ENCODE results near the gene KIAA0825. TPM values are rescaled to one million over a fixed set of nuclear protein-coding genes. Genes with fewer than 3 reads are reported as not detected.

The KIAA0825 gene
- total RNA-seq, 4 donors from 2014 or later: 1.2 to 5.3 (median 4.0) TPM

DNA sequence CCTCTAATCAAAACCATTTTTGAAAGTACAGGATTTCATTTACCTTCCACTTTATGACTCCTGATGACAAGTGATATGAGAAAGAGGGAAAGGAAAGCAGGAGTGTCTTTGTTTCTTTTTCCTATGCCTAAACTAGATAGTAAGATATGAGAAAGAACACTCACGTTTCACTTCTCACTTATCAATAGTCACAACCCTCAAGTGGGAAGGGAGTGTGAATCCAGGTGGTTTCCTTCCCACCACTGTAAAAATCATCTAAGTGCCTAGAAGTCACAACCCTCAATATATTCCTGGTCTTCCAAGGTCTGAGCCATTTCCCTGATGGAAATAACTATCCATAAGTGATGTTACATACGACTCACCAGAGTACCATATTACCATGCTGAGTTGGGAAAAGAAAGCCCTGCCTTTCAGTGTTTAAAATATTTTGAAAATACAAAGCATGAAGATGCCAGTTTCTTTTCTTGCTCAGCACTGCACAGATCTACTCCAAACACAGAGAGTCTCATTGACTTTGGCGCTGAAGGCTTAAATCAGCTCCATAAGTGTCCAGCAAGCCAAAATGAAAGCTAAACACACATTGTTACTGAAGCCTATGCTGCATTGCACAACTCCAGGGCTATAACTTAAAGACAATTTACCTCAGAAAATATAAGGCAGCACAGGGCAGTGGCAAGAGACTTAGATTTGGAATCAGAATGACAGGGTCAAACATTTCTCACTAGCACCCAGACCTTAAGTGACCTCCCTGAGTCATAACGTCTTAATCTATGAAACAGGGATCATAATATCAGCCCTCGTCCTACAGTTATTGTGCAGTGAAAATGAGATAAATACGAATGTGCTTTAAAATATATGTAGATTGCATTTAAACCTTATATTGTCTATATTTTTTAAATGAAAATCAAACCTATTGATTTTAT is 301.2 kb downstream of the KIAA0825 start:
- intact Hi-C loops (cut with DNase I; ENCODE audit: low total_unique reads) (no loop called here), in situ Hi-C loops (cut with MboI; ENCODE audit: low pct_ligation_motif_present in 1 of 4, low pct_unique_long_range_greater_than_20kb in 1 of 4, low sequenced_read_pairs in 3 of 4) (no loop called here)
- no peaks in the 10 kb centered on the region for H3K9me3 ChIP-seq
- H3K4me1 ChIP-seq: no peaks in the 10 kb centered on the region
- TF ChIP-seq POLR2A (IDR thresholded peaks at IDR 0.05): no peak
- TF ChIP-seq, protein P1, sequence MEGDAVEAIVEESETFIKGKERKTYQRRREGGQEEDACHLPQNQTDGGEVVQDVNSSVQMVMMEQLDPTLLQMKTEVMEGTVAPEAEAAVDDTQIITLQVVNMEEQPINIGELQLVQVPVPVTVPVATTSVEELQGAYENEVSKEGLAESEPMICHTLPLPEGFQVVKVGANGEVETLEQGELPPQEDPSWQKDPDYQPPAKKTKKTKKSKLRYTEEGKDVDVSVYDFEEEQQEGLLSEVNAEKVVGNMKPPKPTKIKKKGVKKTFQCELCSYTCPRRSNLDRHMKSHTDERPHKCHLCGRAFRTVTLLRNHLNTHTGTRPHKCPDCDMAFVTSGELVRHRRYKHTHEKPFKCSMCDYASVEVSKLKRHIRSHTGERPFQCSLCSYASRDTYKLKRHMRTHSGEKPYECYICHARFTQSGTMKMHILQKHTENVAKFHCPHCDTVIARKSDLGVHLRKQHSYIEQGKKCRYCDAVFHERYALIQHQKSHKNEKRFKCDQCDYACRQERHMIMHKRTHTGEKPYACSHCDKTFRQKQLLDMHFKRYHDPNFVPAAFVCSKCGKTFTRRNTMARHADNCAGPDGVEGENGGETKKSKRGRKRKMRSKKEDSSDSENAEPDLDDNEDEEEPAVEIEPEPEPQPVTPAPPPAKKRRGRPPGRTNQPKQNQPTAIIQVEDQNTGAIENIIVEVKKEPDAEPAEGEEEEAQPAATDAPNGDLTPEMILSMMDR (IDR thresholded peaks at IDR 0.05): no peak
- TF ChIP-seq EP300 (IDR thresholded peaks at IDR 0.05; ENCODE audit: low read depth): no peak
- TF ChIP-seq POLR2AphosphoS5 (IDR thresholded peaks at IDR 0.05): no peak
- no peak overlapping the region for H3K27ac ChIP-seq
- DNase-seq: no peak
- no peaks in the 10 kb centered on the region for H3K27me3 ChIP-seq
- H3K36me3 ChIP-seq: no peaks in the 10 kb centered on the region
- H3K4me3 ChIP-seq: no peak overlapping the region
- 65 to 78% methylated on average over 6 of the region's 6 CpGs for WGBS, 2 donors (ENCODE audit: low coverage in 1 of 2)

GRCh38 chr5:94314460-94315131 is 303.8 kb downstream of the KIAA0825 start:
- in situ Hi-C loops (cut with MboI; ENCODE audit: low pct_ligation_motif_present in 1 of 4, low pct_unique_long_range_greater_than_20kb in 1 of 4, low sequenced_read_pairs in 3 of 4): no loop called here
- no peaks in the 10 kb centered on the region for H3K4me1 ChIP-seq
- H3K36me3 ChIP-seq: no peaks in the 10 kb centered on the region
- no peaks in the 10 kb centered on the region for H3K27me3 ChIP-seq
- DNase-seq: no peak
- TF ChIP-seq POLR2A (IDR thresholded peaks at IDR 0.05) (no peak), EP300 (IDR thresholded peaks at IDR 0.05; ENCODE audit: low read depth) (no peak), POLR2AphosphoS5 (IDR thresholded peaks at IDR 0.05) (no peak)
- TF ChIP-seq, protein P1 (IDR thresholded peaks at IDR 0.05): no peak
- no peak overlapping the region for H3K27ac ChIP-seq
- intact Hi-C loops (cut with DNase I; ENCODE audit: low total_unique reads): no loop called here
- H3K4me3 ChIP-seq: no peak overlapping the region
- no peaks in the 10 kb centered on the region for H3K9me3 ChIP-seq
- WGBS, 2 donors (ENCODE audit: low coverage in 1 of 2): 86 to 88% methylated on average over 7 of the region's 7 CpGs

GRCh38 chr5:94313696-94314095 is 304.7 kb downstream of the KIAA0825 start:
- H3K4me1 ChIP-seq: no peaks in the 10 kb centered on the region
- H3K27ac ChIP-seq: no peak overlapping the region
- in situ Hi-C loops (cut with MboI; ENCODE audit: low pct_ligation_motif_present in 1 of 4, low pct_unique_long_range_greater_than_20kb in 1 of 4, low sequenced_read_pairs in 3 of 4): no loop called here
- no peaks in the 10 kb centered on the region for H3K36me3 ChIP-seq
- WGBS, 2 donors (ENCODE audit: low coverage in 1 of 2): 93 to 100% methylated on average over 1 to 3 of the region's 3 CpGs
- intact Hi-C loops (cut with DNase I; ENCODE audit: low total_unique reads): no loop called here
- no peaks in the 10 kb centered on the region for H3K9me3 ChIP-seq
- no peak for DNase-seq
- no peaks in the 10 kb centered on the region for H3K27me3 ChIP-seq
- no peak for TF ChIP-seq EP300 (IDR thresholded peaks at IDR 0.05; ENCODE audit: low read depth)
- TF ChIP-seq POLR2AphosphoS5 (IDR thresholded peaks at IDR 0.05): no peak
- TF ChIP-seq POLR2A (IDR thresholded peaks at IDR 0.05): no peak
- TF ChIP-seq, protein P1 (IDR thresholded peaks at IDR 0.05): no peak
- no peak overlapping the region for H3K4me3 ChIP-seq

DNA sequence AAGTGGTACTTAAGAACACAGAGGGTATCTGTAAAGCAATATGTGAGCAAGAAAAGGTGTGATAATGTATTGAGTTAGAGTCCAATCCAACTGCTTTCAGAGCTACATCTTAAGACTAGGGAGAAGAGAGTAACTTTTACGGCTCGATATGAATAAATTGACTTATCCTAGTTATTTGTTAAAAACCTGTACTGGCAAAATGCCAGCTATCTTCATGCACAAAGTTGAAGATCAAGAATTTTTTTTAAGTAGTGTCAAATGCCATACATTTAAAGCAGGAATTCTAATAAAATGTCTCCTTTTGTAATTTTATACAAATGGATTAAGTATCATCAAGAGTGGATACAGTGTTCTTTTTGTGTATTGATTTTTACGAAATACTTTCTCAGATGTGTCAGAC is 305.2 kb downstream of the KIAA0825 start:
- Histone ChIP-seq H3K36me3 (no peaks in the 10 kb centered on the region), H3K9me3 (no peaks in the 10 kb centered on the region), H3K27ac (no peak overlapping the region), H3K4me3 (no peak overlapping the region), H3K27me3 (no peaks in the 10 kb centered on the region), H3K4me1 (no peaks in the 10 kb centered on the region)
- TF ChIP-seq, protein P1 (IDR thresholded peaks at IDR 0.05): no peak
- intact Hi-C loops (cut with DNase I; ENCODE audit: low total_unique reads): no loop called here
- WGBS, 2 donors (ENCODE audit: low coverage in 1 of 2): 92 to 96% methylated on average over 3 of the region's 3 CpGs
- DNase-seq: no peak
- in situ Hi-C loops (cut with MboI; ENCODE audit: low pct_ligation_motif_present in 1 of 4, low pct_unique_long_range_greater_than_20kb in 1 of 4, low sequenced_read_pairs in 3 of 4): no loop called here
